Measurements from ENCODE around the gene ANKRD9.

Gene ANKRD9

GRCh38 chr14:102501751-102502315 is 7.7 kb downstream of the ANKRD9 start:
- H3K4me3 Mint-ChIP-seq: no peak overlapping the region
- H3K4me1 Mint-ChIP-seq: no peaks in the 10 kb centered on the region
- H3K27ac Mint-ChIP-seq: no peak overlapping the region
- DNase-seq: no peak
- ATAC-seq (replicated peaks): no peak
- H3K9me3 Mint-ChIP-seq: no peaks in the 10 kb centered on the region
- H3K36me3 Mint-ChIP-seq: peaks cover 15 to 17% of the 10 kb centered on the region in 2 donors
- H3K27me3 Mint-ChIP-seq: no peaks in the 10 kb centered on the region

- Mint-ChIP-seq H3K4me1 (no peaks in the 10 kb centered on the region), H3K27me3 (no peaks in the 10 kb centered on the region)
- no peak for ATAC-seq (replicated peaks)
Observed at GRCh38 chr14:102500713-102501112, 8.9 kb downstream of the ANKRD9 start.

DNA sequence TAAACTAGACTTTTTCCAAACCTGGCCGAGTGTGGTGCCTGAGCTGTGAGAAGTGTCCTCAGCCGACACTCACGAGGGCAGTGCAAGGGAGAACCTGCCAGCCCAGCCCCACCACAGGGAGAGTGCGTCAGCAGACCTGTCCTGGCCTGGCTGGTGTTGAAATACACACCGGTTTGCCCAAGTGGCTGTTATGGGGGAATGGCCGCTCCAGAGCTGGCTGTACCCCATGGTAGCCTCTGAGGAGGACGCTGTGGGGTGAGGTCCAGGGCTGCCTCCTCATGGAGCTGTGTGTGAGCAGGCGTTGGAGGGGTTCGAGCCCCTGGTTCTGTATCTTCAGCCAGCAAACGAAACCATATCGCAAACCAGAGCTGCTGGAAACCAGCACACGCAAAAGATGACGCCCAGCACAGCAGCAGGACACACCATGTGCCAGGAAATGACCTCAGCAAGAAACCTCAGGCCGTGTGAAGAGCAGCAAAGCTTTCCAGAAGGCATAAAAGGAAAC is 9.4 kb downstream of the ANKRD9 start:
- Mint-ChIP-seq H3K4me3 (no peak overlapping the region), H3K4me1 (no peaks in the 10 kb centered on the region), H3K27me3 (no peaks in the 10 kb centered on the region), H3K9me3 (no peaks in the 10 kb centered on the region), H3K36me3 (peaks cover 14 to 15% of the 10 kb centered on the region in 2 donors), H3K27ac (no peak overlapping the region)
- no peak for DNase-seq
- no peak for ATAC-seq (replicated peaks)

More at GRCh38 chr14:102500713-102501112, 8.9 kb downstream of the ANKRD9 start:
- no peak overlapping the region for H3K27ac Mint-ChIP-seq
- no peak overlapping the region for H3K4me3 Mint-ChIP-seq
- no peaks in the 10 kb centered on the region for H3K9me3 Mint-ChIP-seq
- H3K36me3 Mint-ChIP-seq: peaks cover 14 to 15% of the 10 kb centered on the region in 2 donors
- no peak for DNase-seq

DNA sequence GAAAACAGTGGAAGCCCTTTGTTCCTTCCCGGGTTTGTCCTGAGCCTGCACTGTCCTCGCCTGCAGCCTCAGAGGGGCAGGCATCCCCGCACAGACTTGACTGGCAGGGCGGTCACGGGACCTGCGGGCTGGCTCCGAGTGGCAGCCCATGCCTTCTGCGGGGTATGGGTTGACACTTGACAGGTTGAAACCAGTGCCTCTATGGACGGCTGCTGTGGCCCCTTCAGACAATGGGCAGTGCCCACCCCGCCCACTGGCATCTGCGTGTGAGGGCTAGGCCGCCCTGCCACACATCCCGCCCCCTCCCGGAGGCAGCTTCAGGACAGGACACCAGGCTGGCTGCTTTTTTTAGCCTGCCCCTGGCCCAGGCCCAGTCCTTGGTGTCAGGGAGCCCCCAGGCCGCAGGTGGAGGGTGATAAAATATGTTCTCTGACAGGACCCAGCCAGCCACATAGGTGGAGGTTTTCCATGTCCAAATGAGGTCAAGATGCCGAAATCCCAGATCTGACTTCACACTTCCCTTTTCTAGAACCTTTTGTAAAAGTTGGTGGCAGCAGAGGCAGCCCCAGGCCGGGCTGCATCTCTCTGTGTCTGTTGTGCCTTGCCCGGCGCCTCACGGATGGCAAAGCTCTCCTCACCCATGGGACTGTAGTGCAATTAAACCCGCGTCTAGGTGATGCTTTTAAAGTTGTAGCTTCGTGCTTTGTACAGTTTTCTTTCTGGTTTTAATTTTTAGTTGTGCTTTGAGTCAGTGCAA is 10.0 kb downstream of the ANKRD9 start:
- DNase-seq (no peak), ATAC-seq (replicated peaks) (no peak)
- H3K9me3 Mint-ChIP-seq: no peaks in the 10 kb centered on the region
- H3K4me1 Mint-ChIP-seq: no peaks in the 10 kb centered on the region
- no peak overlapping the region for H3K4me3 Mint-ChIP-seq
- no peaks in the 10 kb centered on the region for H3K27me3 Mint-ChIP-seq
- no peak overlapping the region for H3K27ac Mint-ChIP-seq
- H3K36me3 Mint-ChIP-seq: peaks cover 14 to 15% of the 10 kb centered on the region in 2 donors

GRCh38 chr14:102498678-102499265 is 10.8 kb downstream of the ANKRD9 start:
- DNase-seq (no peak), ATAC-seq (replicated peaks) (no peak)
- no peak overlapping the region for H3K4me3 Mint-ChIP-seq
- no peaks in the 10 kb centered on the region for H3K4me1 Mint-ChIP-seq
- no peaks in the 10 kb centered on the region for H3K27me3 Mint-ChIP-seq
- no peaks in the 10 kb centered on the region for H3K9me3 Mint-ChIP-seq
- H3K27ac Mint-ChIP-seq: peak overlapping the region; percentile 63
- H3K36me3 Mint-ChIP-seq: peaks cover 14 to 15% of the 10 kb centered on the region in 2 donors

DNA sequence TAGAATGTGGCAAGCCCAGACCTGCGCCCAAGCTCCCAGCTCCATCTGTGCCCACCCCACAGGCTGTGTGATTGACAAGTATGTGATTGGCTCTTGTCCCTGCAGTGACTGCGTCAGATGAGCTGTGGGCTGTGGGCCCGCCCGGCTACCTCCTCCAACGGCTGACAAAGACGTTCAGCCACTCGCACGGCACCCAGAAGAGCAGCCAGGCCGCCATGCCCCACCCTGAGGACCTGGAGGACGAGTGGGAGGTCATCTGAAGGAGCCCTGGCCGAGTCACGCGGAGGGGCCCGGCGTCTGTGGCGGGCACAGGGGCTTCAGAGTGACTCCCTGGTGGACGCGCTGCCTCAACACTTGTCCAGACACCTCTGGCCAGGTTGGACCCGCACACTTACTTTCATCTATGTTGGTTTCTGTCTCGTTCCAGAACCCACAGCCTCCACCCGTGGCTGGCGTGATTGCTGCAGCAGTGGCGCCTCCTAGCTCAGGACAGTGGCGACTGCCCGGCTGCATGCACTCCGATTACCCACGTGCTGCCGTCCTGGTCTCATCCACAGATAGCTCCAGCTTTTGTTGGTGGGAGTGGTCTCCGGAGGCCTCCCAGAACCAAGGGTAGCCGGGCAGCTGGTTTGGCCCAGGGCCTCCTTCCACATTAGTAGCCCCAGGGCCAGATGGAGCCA is 11.4 kb downstream of the ANKRD9 start:
- no peak overlapping the region for H3K27ac Mint-ChIP-seq
- no peak overlapping the region for H3K4me3 Mint-ChIP-seq

DNA sequence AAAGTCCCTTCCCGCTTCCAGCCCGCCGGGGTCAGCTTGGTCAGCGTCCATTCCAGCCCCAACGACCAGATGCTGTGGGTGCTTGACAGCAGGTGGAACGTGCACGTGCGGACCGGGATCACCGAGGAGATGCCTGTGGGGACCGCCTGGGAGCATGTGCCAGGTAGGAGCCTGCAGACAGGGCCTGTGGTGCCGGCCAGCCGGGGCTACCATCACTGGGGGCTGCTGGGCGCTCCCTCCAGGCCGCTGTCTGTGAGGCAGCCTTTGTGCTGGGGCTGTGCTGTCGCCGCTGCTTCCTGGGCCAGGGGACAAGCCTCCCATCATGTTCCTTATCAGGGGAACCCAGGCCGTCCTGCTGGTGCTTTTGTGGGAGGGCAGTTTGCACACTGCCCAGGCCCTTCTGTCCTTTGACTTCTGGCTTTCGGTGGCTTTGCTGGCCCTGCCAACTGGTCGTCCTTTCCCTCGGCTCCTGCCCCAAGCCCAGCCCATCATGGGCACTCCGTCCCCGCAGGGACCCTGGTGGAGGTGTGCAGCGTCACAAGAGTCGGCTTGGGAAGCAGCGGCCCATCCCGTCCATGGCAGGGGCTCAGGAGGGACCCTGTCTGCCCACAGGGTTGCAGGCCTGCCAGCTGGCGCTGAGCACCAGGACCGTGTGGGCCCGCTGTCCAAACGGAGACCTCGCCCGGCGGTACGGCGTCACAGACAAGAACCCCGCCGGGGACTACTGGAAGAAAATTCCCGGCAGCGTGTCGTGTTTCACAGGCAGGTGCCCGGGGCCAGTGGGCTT is 12.4 kb downstream of the ANKRD9 start:
- ATAC-seq (replicated peaks): no peak

More for the DNA sequence above, 11.4 kb downstream of the ANKRD9 start:
- H3K4me1 Mint-ChIP-seq: no peaks in the 10 kb centered on the region
- no peak for DNase-seq
- ATAC-seq (replicated peaks): no peak
- peaks cover 14 to 15% of the 10 kb centered on the region in 2 donors for H3K36me3 Mint-ChIP-seq
- H3K27me3 Mint-ChIP-seq: no peaks in the 10 kb centered on the region
- H3K9me3 Mint-ChIP-seq: no peaks in the 10 kb centered on the region

GRCh38 chr14:102496331-102496691 is 13.3 kb downstream of the ANKRD9 start:
- no peak for ATAC-seq (replicated peaks)

More for the DNA sequence above, 12.4 kb downstream of the ANKRD9 start:
- Mint-ChIP-seq H3K9me3 (no peaks in the 10 kb centered on the region), H3K27me3 (no peaks in the 10 kb centered on the region), H3K4me1 (no peaks in the 10 kb centered on the region), H3K27ac (no peak overlapping the region), H3K4me3 (no peak overlapping the region), H3K36me3 (peaks cover 14 to 15% of the 10 kb centered on the region in 2 donors)
- DNase-seq: no peak

DNA sequence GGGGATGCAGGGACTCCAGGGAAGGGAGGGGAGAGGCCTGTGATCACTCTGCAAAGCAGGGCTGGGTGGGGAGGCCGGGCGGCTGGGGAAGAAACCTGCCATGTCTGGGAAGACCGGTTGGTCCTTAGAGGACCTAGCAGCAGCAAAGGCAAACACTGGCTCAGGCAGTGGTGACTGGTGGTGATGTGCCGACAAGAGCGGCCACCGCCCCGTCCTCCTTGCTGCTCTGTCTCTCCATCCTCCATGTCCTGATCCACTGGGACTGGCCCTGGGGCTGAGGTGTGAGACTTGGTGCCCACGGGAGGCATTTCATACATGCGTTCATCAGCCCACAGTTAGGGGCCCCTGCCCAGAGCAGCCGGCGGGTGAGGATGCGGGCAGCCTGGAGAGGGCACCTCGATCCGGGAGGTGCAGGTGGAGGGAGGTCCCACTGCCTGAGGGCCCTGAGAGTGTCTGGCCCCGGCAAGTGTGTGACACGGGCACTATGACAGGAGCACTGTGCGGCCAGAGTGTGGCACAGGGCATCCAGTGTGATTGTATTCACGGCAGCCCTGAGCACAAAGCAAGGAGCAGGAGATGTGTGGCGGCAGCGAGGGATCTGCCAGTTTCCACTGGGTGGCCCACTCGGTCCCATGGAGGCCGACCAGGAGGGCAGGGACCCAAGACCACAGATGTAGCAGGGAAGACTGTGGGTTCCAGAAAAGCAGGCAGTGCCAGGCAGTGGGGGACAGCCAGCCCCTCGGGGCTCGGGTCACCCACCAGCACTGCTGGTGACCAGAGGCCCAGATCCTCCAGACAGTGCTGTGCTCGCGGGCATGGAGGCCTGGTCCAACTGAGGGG is 13.9 kb downstream of the ANKRD9 start:
- no peaks in the 10 kb centered on the region for H3K4me1 Mint-ChIP-seq
- no peaks in the 10 kb centered on the region for H3K9me3 Mint-ChIP-seq
- DNase-seq: no peak
- no peak overlapping the region for H3K27ac Mint-ChIP-seq
- H3K27me3 Mint-ChIP-seq: no peaks in the 10 kb centered on the region
- H3K36me3 Mint-ChIP-seq: peaks cover 15 to 21% of the 10 kb centered on the region in 2 donors
- no peak for ATAC-seq (replicated peaks)
- no peak overlapping the region for H3K4me3 Mint-ChIP-seq

More at GRCh38 chr14:102496331-102496691, 13.3 kb downstream of the ANKRD9 start:
- Mint-ChIP-seq H3K27me3 (no peaks in the 10 kb centered on the region), H3K9me3 (no peaks in the 10 kb centered on the region), H3K36me3 (peaks cover 15 to 18% of the 10 kb centered on the region in 2 donors), H3K4me1 (no peaks in the 10 kb centered on the region), H3K27ac (no peak overlapping the region), H3K4me3 (no peak overlapping the region)
- no peak for DNase-seq

DNA sequence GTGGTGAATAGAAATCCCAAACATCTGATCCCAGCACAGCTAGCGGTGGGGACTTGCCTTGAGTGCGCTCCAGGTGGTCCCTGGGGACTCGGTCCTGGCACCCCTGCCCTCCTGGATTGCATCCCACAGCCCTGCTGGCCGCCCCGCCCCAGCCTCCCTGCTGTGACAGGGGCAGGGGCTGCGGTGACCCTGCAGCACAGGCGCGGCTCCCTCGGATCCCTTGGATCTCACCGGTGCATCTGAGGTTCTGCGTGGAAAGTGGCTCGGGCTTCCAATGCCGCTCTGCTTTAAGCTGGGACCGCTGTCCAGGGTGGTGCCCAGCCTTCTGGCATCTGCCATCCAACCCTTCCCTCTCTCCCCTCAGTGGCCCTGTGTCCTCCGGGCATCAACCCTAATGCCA is 16.0 kb downstream of the ANKRD9 start:
- DNase-seq: no peak
- Mint-ChIP-seq H3K4me3 (no peak overlapping the region), H3K36me3 (peaks cover 10 to 17% of the 10 kb centered on the region in 2 donors), H3K4me1 (no peaks in the 10 kb centered on the region), H3K9me3 (no peaks in the 10 kb centered on the region), H3K27ac (no peak overlapping the region), H3K27me3 (no peaks in the 10 kb centered on the region)
- ATAC-seq (replicated peaks): no peak

DNA sequence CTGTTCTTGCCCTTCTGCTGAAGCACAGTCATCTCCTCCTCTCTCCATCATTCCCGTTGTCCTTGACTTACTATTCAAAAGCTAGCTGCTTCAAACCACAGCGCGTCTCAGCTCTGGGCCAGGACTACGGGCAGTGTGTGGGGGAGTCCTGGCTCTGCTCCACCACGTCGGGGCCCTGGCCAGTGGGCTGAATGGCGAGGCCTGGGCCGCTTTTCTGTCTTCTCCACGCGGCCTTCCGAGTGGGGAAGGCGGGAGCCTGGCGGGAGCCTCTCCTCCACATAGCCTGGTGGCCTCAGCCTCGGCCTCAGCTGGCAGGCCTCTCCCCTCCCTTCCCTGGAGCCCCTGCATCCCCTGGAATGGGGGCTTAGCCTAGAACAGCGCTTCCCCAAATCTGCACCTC is 16.5 kb downstream of the ANKRD9 start:
- DNase-seq (no peak), ATAC-seq (replicated peaks) (no peak)
- Mint-ChIP-seq H3K4me1 (no peaks in the 10 kb centered on the region), H3K27ac (no peak overlapping the region), H3K36me3 (peaks cover 6 to 12% of the 10 kb centered on the region in 2 donors), H3K27me3 (no peaks in the 10 kb centered on the region), H3K4me3 (no peak overlapping the region), H3K9me3 (no peaks in the 10 kb centered on the region)

- H3K27me3 Mint-ChIP-seq: no peaks in the 10 kb centered on the region
- DNase-seq (no peak), ATAC-seq (replicated peaks) (no peak)
- no peak overlapping the region for H3K4me3 Mint-ChIP-seq
- peaks cover 4 to 8% of the 10 kb centered on the region in 2 donors for H3K36me3 Mint-ChIP-seq
- H3K4me1 Mint-ChIP-seq: no peaks in the 10 kb centered on the region
- H3K27ac Mint-ChIP-seq: no peak overlapping the region
- H3K9me3 Mint-ChIP-seq: no peaks in the 10 kb centered on the region
Observed at GRCh38 chr14:102492531-102492910, 17.1 kb downstream of the ANKRD9 start.

DNA sequence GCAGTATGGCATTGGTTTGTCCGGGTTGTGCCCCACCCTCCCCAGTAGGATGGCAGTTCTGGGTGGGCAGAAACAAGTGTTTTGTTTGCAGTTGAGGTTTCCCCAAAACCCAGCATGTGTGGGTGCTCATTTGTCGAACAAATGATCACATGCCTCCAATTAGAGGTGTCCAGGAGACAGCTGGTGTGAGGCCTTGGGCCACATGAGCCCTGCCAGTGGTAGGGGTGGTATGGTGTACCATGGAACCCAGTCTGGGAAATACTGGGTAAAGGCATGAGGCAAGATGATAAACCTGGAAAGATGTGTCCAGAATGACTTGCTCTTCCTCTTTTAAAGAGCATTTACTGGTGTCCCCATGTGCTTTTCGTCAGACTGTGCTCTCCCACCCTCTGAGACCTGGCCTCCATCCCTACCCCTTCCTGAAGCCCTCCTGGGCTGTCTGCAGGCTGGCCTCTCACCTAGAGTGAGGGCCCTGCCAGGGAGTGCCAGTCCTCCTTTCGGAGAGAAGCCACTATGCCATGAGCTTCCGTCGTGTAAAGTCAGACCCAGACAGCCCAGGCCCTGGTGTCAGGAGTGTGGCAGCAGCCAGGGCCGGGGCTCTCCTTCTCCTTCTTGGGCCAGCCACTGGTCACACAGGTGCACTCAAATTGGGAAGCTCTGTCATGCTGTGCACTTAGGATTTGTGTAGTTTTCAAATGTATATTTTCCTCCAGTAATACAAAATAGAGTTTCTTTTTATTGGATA is 17.6 kb downstream of the ANKRD9 start:
- DNase-seq: no peak
- Mint-ChIP-seq H3K27ac (no peak overlapping the region), H3K36me3 (peaks cover 0 to 9% of the 10 kb centered on the region in 2 donors), H3K9me3 (no peaks in the 10 kb centered on the region), H3K4me3 (no peak overlapping the region), H3K27me3 (no peaks in the 10 kb centered on the region), H3K4me1 (no peaks in the 10 kb centered on the region)
- ATAC-seq (replicated peaks): no peak
